HG03558 (cell line): ENCODE data around the gene PSMA7.

Experiments used
- ATAC-seq: cut with Tn5 transposase; IDR thresholded peaks from one replicate; pipeline ENCODE4 v1.9.1; 2021; ENCODE audit warnings: moderate number of reproducible peaks; ENCODE audit not compliant: unreplicated experiment; ENCODE audit errors: extremely low read depth

PSMA7 gene

GRCh38 chr20:62139636-62140035, 3.6 kb downstream of the PSMA7 start:
- ATAC-seq: no peak

- no peak for ATAC-seq
Observed at GRCh38 chr20:62138912-62139311, 4.3 kb downstream of the PSMA7 start.

GRCh38 chr20:62138204-62138543, 5.0 kb downstream of the PSMA7 start:
- ATAC-seq: no peak

GRCh38 chr20:62137478-62138203, 5.6 kb downstream of the PSMA7 start:
- ATAC-seq: no peak

- ATAC-seq: no peak
Observed at GRCh38 chr20:62137092-62137384, 6.2 kb downstream of the PSMA7 start.

DNA sequence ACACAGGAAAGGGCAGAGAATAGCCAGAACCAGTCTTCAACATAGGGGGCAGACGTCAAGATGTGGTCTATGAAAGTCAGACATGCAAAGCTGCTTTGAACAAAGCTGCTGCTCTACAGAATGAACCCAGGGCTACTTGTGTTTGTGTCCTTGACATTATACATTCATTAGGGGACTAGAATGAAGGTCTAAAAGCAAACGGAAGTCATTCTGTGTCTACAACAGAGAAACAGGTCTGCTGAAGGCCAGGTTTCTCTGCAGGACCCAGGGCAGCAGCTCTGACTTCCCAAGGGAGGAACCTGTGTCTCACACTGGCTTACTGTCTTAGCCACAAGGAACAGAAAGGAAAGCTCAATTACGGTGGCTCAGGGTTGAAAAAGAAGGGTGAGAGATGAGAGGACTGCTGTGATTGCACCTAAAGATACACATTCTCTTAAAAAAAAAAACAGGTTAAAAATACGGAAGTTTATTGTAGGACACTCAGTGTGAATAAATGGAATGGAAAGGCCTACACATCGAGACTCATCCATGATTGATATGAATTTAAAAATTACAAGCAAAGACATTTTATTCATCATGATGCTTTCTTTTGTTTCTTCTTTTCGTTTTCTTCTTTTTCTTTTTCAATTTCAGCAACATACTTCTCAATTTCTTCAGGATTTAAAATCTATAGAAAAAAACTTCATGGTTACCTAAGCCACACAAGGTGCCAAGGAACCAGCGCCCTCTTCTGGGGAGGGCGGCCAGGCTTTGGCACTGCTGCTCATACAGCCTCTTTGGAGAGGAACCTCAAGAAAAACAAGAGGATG, 6.7 kb downstream of the PSMA7 start:
- no peak for ATAC-seq

DNA sequence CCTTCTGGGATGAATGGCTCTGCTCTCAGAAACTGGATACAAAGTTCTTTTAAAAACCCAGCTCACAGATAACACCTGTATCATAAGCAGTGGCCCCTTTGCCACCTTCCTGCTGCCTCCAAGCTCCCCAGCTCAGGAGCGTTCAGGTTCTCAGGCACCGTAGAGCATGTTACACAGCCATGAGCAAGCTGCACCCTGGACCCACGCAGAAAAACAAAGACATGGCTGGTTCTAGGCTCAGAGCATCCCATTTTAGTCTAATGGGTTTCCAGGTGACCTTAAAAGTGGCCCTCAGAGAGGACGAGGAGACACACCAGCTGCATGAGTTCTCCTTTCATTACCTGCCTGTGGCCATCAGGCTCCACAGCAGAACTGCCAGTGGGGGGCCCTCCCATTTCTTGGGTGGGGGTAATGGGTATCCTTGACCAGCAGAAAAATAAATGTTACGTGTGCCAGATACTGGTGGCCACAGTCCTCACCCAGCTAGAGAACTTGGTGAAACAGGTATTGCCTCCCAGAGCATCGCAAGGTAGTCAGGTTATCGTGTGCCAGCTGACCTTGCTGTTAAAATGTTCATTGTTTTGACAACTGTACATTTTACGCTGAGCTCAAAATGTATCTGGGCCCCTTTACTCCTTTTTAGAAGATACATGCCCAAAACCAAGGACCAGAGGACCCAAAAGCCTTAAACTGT, 7.5 kb downstream of the PSMA7 start:
- no peak for ATAC-seq

- ATAC-seq: no peak
Observed at GRCh38 chr20:62134735-62135231, 8.4 kb downstream of the PSMA7 start.

- no peak for ATAC-seq
Observed at GRCh38 chr20:62133864-62134263, 9.3 kb downstream of the PSMA7 start.

DNA sequence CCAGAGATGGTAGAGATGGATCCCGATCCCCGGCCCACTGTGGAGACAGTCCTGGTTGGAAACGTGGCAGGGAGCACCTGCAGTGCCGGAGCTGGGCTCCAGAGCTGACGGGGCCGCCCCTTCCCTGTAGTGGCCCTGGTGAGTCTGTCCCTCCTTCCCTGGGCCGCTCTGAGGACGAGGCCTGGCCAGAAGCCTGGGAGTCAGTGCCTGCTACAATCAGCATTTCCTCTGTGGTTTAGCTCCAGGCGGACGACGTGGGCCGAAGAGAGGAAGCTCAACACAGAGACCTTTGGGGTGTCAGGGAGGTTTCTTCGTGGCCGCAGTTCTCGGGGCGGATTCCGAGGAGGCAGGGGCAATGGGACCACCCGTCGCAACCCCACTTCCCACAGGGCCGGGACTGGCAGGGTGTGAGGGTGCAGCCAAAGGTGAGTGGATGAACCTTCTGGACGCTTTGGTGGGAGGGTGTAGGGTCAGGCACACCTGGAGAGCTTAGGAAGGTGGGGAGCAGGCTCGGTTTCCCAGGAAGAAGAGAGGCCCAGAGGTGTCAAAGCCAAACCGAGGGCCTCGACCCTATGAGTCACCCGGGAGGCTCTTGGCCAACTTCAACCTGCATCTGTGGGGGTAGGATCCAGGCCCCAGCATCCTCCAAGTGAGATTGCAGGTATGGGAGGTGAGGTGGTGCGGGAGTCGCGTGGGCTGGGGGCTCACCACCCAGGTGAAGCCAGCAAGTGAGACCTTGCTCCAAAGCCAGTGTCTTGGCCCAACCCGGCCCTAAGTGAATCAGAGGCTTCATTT, 9.9 kb downstream of the PSMA7 start:
- no peak for ATAC-seq

- no peak for ATAC-seq
Observed at GRCh38 chr20:62132421-62132820, 10.8 kb downstream of the PSMA7 start.

GRCh38 chr20:62131560-62132320, 11.5 kb downstream of the PSMA7 start:
- no peak for ATAC-seq

DNA sequence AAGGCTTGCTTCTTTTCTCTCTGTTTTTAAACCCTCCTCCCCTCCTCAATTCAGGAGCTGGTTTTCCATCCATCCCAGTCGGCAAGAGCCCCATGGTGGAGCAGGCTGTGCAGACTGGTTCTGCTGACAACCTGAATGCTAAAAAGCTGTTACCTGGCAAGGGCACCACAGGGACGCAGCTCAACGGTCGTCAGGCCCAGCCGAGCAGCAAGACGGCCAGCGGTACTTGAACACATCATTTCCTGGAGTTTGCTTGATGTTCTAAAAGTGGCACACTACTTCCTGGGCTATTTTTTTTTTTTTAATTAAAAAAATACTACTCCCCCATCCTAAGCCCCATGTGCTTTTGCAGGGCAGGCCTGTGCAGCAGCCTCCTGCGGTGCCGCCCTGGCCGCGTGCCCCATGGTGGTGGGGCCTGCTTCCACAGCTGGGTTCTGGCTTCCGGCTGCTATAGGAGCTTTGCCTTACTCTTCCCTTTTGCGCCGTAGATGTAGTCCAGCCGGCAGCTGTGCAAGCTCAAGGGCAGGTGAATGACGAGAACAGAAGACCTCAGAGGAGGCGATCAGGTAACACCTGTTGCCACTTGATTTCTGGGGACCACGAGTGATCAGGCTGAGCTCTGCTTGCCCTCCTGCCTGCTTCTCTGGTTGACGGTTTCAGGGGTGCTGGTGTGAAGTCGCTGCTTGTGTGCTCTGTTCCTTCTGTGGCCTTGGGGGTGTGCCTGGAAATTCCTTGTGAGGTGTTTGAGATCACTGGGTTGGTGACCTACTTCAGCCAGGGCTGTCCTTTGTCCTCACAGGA, 13.3 kb downstream of the PSMA7 start:
- no peak for ATAC-seq

DNA sequence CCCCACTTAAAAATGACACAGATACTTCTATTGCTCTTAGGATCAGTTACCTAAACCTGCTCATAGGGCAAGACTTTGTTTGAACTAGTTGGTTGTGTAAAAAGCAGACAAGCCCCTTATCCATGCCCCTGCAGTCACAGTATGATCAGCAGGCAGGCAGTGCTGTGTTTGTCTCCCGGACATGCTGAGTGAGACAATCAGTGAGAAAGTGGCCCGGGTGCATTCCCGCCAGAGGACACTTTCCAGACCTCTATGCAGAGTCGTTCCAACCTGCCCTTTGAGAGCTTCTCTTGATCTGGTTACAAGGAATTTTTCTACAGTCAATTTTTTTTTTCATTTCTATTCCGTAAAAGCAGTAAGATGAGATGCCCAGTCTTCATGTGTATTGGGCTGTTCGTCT, 14.7 kb downstream of the PSMA7 start:
- no peak for ATAC-seq

GRCh38 chr20:62127799-62128198, 15.4 kb downstream of the PSMA7 start:
- no peak for ATAC-seq

DNA sequence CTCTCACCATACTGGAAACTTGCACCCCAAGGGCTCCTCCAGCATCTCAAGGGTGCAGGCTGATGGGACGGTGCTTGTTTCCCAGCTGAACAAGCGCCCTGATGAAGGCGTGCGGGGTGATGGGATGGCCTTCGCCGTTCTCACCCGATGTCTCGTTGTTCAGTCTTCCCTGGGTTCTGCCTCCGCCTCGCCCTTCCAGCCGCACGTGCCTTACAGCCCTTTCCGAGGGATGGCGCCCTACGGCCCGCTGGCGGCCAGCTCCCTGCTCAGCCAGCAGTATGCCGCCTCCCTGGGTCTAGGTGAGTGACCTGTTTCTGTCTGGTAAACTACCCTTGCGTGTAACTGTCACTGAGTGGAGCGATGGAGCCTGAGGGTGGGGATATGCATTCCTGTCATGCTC, 17.1 kb downstream of the PSMA7 start:
- ATAC-seq: no peak

DNA sequence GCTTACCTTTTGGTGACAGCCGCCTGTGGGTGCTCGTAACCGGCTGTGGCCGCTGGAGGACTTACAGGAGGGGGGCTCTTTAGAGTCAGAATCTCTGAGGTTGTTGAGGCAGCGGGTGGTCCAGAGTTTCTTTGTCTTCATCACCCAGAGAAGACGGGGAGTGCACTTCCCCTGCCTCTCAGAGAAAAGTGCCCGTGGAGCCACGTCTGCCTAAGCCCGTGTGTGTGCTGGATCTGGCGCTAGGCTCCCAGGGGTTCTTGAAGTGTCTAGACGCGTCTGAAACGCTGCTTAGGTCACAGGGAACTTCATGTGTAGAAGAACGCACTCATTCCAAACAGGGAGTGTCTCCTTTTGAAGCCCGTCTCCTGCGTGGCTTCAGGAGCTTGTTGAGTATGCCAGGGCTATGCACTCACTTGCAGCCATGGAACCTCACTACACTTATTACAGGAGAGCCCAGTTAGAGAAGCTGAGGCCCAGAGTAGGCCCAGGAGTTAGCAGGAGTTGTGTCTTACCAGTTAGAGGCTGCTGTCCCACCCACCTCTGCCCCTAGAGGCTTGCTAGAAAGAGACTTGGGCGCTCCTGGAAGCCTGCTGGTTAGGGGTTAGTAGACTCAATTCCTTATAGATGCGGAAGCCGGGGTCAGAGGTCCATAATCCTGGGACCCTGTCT, 19.6 kb downstream of the PSMA7 start:
- no peak for ATAC-seq

DNA sequence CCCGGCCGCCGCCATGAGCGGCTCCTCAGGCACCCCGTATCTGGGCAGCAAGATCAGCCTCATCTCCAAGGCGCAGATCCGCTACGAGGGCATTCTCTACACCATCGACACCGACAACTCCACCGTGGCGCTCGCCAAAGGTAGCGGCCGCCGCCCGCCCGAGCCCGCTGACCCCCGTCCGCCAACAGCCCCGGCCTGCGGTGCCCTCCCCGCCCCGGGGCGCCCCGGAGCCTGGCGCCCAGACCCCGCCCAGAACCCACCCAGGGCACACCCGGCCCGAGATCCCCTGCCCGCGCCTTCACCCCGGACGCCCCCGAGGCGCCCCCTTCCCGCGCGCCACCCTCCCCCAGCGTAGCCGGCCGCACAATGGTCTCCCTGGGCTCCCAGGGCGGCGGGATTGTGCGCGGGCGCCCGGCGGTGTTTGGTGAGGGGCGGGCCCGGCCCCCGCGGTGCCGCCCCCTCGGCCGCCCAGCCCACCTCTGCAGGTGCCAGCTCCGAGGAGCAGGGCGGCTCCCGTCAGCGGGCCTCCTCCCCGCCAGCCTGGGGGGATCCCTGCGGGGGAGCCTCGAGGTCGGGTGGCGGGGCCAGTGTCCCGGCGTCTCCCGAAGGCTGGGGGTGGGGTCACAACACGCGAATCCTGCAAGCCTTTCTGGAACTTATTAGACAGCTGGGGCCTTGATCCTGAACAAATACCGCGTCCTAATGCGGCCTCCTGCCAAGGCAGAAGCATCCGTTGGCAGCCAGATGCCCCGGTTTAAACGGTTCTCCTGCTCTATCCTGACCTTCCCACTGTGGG, 20.3 kb downstream of the PSMA7 start:
- ATAC-seq: no peak
